AG04450 (cell line): ENCODE measurements around the gene PGLYRP3. TPM values are rescaled to one million over a fixed set of nuclear protein-coding genes. Genes with fewer than 3 reads are reported as not detected.

Source experiments
- CTCF ChIA-PET: fragments of 300-600, 350-600 bp; formaldehyde crosslinking; extraction: SDS; loops from one replicate; lab custom pipeline; 2022; ENCODE audit warnings: antibody characterized with exemption, inconsistent platforms; lab: Charles Lee
- POLR2A ChIA-PET: fragments of 350-600 bp; formaldehyde crosslinking; extraction: SDS; loops from one replicate; lab custom pipeline; 2021; ENCODE audit warnings: antibody characterized with exemption, inconsistent platforms; lab: Yijun Ruan, JAX
- DNase-seq: peaks from one replicate; pipeline ENCODE4 v3.0.0-alpha.2; 2011; ENCODE audit warnings: low read depth, low spot score
- H3K27ac ChIP-seq: one replicate; pipeline ENCODE4 v1.5.1; 2012; ENCODE audit warnings: low read depth, low read length, control low read depth
- H3K27me3 ChIP-seq: one replicate; pipeline ENCODE4 v1.6.0; 2012; ENCODE audit warnings: low read length; ENCODE audit not compliant: control insufficient read depth, insufficient read depth
- H3K4me3 ChIP-seq: 2 replicates; pipeline ENCODE4 v1.5.1; 2011; ENCODE audit warnings: mild to moderate bottlenecking, low read depth, low read length, control low read depth
- H3K9me3 ChIP-seq: 2 replicates; pipeline ENCODE4 v1.5.1; 2012; ENCODE audit warnings: low read length; ENCODE audit not compliant: control insufficient read depth, insufficient read depth
- polyA plus RNA-seq: library from polyadenylated mRNA; depleted of rRNA; stranded (reverse); fragments of >200 nt; gene quantifications from 2 replicates; pipeline ENCODE4 v1.2.3, GENCODE V29; 2011
- TF ChIP-seq, protein P1 (sequence below): IDR thresholded peaks from 2 replicates; pipeline ENCODE4 v1.5.1; 2011; ENCODE audit warnings: low read depth, low read length, control low read depth, inconsistent platforms

PGLYRP3 gene
- polyA plus RNA-seq, 1 experiment, result not detected

DNA sequence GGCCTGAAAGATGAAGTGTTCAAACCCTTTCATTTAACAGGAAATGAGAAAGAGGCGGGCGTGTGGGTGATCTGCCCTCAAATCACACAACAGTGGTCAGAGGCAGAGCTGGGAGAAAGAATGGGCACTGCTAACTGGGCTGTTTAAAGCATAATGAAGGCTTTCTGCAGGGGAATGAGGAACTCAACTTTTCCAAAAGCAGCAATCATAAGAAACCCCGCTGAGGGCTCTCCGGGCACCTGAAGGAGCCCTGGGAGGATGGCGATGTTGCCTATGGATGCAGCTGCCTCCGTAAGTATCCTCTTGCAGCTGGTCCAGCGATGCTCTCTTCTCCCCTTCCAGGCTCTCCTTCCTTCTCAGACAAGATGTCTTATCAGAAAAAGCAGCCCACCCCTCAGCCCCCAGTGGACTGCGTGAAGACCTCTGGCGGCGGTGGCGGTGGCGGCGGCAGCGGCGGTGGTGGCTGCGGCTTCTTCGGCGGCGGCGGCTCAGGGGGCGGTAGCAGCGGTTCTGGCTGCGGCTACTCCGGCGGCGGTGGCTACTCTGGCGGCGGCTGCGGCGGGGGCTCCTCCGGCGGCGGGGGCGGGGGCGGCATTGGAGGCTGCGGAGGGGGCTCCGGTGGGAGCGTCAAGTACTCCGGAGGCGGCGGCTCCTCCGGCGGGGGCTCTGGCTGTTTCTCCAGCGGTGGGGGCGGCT lies 52.0 kb downstream of the PGLYRP3 start:
- CTCF ChIA-PET, result no interaction called here
- TF ChIP-seq, protein P1, sequence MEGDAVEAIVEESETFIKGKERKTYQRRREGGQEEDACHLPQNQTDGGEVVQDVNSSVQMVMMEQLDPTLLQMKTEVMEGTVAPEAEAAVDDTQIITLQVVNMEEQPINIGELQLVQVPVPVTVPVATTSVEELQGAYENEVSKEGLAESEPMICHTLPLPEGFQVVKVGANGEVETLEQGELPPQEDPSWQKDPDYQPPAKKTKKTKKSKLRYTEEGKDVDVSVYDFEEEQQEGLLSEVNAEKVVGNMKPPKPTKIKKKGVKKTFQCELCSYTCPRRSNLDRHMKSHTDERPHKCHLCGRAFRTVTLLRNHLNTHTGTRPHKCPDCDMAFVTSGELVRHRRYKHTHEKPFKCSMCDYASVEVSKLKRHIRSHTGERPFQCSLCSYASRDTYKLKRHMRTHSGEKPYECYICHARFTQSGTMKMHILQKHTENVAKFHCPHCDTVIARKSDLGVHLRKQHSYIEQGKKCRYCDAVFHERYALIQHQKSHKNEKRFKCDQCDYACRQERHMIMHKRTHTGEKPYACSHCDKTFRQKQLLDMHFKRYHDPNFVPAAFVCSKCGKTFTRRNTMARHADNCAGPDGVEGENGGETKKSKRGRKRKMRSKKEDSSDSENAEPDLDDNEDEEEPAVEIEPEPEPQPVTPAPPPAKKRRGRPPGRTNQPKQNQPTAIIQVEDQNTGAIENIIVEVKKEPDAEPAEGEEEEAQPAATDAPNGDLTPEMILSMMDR, result no peak
- no peak overlapping the region; the same call in 1 of the 2 replicates for H3K4me3 ChIP-seq

DNA sequence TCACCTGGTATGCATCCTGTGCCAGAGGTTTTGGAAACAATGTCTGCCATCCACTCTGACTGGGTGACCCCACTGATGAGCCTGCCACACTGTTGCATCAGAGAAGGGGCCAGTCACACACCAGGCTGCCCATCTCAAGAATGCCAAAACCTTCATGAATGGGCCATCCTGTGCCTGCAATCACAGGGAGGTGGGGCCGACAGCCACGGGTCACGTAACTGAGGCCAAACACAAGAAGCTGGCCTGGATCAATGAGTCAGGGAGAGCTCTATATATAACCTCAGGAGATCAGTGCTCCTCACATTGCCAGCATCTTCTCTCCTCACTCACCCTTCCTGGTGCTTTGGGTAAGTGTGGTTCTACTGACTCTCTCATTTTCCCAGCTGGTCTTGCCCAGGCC lies 53.4 kb downstream of the PGLYRP3 start, which contains the start of gene LORICRIN:
TSS of gene LORICRIN (plus strand) at position 301 of the 400 bp plus-strand sequence. CDS start 1,263 bp downstream, outside the sequence.
- POLR2A ChIA-PET, result no interaction called here

More for the DNA sequence above, 52.0 kb downstream of the PGLYRP3 start:
- no peaks in the 10 kb centered on the region for H3K9me3 ChIP-seq
- no peak for DNase-seq
- POLR2A ChIA-PET, result no interaction called here
- no peak overlapping the region for H3K27ac ChIP-seq
- peaks cover 27% of the 10 kb centered on the region for H3K27me3 ChIP-seq

DNA sequence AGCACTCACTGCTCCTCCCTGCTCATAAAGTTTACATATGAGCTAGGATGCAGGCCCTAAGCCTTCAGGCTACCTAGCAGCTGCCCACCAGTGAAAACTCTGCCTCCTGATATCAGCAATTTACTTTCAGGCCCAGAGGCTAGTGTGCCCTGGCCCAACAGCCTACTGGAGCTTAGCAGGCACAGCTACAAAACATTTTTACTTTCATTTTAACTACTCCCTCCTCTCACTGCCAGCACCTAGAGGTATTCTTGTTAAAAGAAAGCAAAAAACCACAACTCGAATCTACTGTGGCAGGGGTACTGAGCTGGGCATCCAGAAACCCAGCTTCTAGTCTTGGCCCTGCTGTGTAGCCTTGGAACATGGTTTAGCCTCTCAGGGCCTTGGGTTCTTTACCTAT lies 59.1 kb downstream of the PGLYRP3 start:
- Histone ChIP-seq H3K27ac (no peak overlapping the region), H3K4me3 (no peak overlapping the region), H3K27me3 (no peaks in the 10 kb centered on the region), H3K9me3 (no peaks in the 10 kb centered on the region)
- TF ChIP-seq, protein P1, result no peak
- DNase-seq, result no peak
- ChIA-PET POLR2A (no interaction called here), CTCF (no interaction called here)

More for the DNA sequence above, 53.4 kb downstream of the PGLYRP3 start, which contains the start of gene LORICRIN:
- TF ChIP-seq, protein P1, result no peak
- H3K9me3 ChIP-seq, result no peaks in the 10 kb centered on the region
- peaks cover 27% of the 10 kb centered on the region for H3K27me3 ChIP-seq
- H3K27ac ChIP-seq, result no peak within 1 kb of the TSS
- CTCF ChIA-PET, result no interaction called here
- no peak within 1 kb of the TSS for H3K4me3 ChIP-seq
- DNase-seq, result no peak

DNA sequence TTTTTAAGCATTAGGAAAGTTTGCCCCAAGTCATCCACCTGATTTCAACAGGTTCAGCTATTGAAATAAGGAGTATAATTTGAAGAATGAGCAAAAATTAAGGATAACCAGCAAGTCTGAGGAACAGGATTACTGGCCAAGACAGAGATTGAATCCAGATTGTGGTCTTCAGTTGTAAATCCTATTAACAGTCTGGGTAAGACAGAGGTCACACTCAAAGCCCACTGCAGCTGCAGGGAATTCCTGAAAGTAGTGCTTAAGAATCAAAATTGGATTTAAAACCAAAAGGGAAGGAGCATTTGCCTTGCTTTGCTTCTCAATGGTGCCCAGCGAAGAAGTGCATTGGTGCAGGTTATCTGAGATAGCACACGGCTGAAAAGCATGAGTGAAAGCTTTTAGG lies 59.7 kb downstream of the PGLYRP3 start:
- ChIA-PET POLR2A (no interaction called here), CTCF (interaction anchor here (0.6 kb wide), 1 partner anchor 24 kb away, joined by 3 read pairs; no protein-coding TSS in a partner anchor)
- Histone ChIP-seq H3K9me3 (no peaks in the 10 kb centered on the region), H3K27ac (no peak overlapping the region), H3K4me3 (no peak overlapping the region), H3K27me3 (no peaks in the 10 kb centered on the region)
- TF ChIP-seq, protein P1, result no peak
- DNase-seq, result no peak

DNA sequence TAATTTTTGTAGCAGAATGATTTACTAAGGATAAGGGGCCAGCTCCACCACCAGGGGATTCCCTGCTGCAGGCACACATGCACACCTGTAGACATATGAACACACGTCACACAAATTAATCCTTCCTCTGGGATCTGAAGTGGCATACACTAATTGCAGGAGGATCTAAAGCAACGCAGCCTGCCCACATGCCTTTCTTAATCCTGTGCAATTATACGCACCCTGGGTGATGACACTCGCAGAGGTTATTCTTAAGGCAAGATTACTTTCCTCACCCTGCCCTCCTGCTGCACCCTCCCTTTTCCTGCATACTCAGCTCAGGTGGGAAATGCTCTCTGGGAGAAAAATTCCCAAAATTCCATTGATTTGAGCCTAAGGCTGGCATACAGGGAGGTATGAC lies 60.8 kb downstream of the PGLYRP3 start:
- no peaks in the 10 kb centered on the region for H3K27me3 ChIP-seq
- no peaks in the 10 kb centered on the region for H3K9me3 ChIP-seq
- H3K27ac ChIP-seq, result no peak overlapping the region
- DNase-seq, result no peak
- CTCF ChIA-PET, result no interaction called here
- TF ChIP-seq, protein P1, result no peak
- POLR2A ChIA-PET, result no interaction called here
- no peak overlapping the region for H3K4me3 ChIP-seq
